ENCODE results near the gene MED27. TPM values are rescaled to one million over a fixed set of nuclear protein-coding genes. Genes with fewer than 3 reads are reported as not detected.

The MED27 gene
- total RNA-seq, 2 experiments from 2014 or later = 22.7 to 23.3 TPM

- DNase-seq = no peak
- POLR2A ChIA-PET = no interaction called here
- Mint-ChIP-seq H3K27me3 (no peaks in the 10 kb centered on the region), H3K4me1 (no peaks in the 10 kb centered on the region), H3K36me3 (ENCODE audit: low read depth) (peaks cover 4% of the 10 kb centered on the region), H3K9me3 (no peaks in the 10 kb centered on the region), H3K27ac (no peak overlapping the region), H3K4me3 (no peak overlapping the region)
- CTCF ChIA-PET = interaction anchor here (1.3 kb wide), 1 partner anchor 14 kb away, joined by 5 read pairs; no protein-coding TSS in a partner anchor
Measured at GRCh38 chr9:131992906-131993657, 86.6 kb downstream of the MED27 start.

- no peaks in the 10 kb centered on the region for H3K4me1 Mint-ChIP-seq
- CTCF ChIA-PET = interaction anchor here (1.4 kb wide), 1 partner anchor 249 kb away, joined by 3 read pairs; no protein-coding TSS in a partner anchor
- POLR2A ChIA-PET = no interaction called here
- H3K4me3 Mint-ChIP-seq = no peak overlapping the region
- H3K9me3 Mint-ChIP-seq = no peaks in the 10 kb centered on the region
- no peak overlapping the region for H3K27ac Mint-ChIP-seq
- no peaks in the 10 kb centered on the region for H3K36me3 Mint-ChIP-seq (ENCODE audit: low read depth)
- no peak for DNase-seq
- no peaks in the 10 kb centered on the region for H3K27me3 Mint-ChIP-seq
Measured at GRCh38 chr9:131987232-131987631, 92.4 kb downstream of the MED27 start.

GRCh38 chr9:131986576-131986975, 93.1 kb downstream of the MED27 start:
- H3K9me3 Mint-ChIP-seq = no peaks in the 10 kb centered on the region
- no peaks in the 10 kb centered on the region for H3K36me3 Mint-ChIP-seq (ENCODE audit: low read depth)
- CTCF ChIA-PET = no interaction called here
- DNase-seq = no peak
- H3K4me1 Mint-ChIP-seq = no peaks in the 10 kb centered on the region
- H3K27me3 Mint-ChIP-seq = no peaks in the 10 kb centered on the region
- no peak overlapping the region for H3K4me3 Mint-ChIP-seq
- POLR2A ChIA-PET = no interaction called here
- H3K27ac Mint-ChIP-seq = no peak overlapping the region

- Mint-ChIP-seq H3K36me3 (ENCODE audit: low read depth) (no peaks in the 10 kb centered on the region), H3K27me3 (no peaks in the 10 kb centered on the region), H3K4me3 (no peak overlapping the region), H3K27ac (no peak overlapping the region), H3K9me3 (no peaks in the 10 kb centered on the region), H3K4me1 (no peaks in the 10 kb centered on the region)
- ChIA-PET CTCF (no interaction called here), POLR2A (no interaction called here)
- DNase-seq = no peak
Measured at GRCh38 chr9:131986089-131986488, 93.6 kb downstream of the MED27 start.

- no peaks in the 10 kb centered on the region for H3K9me3 Mint-ChIP-seq
- H3K27me3 Mint-ChIP-seq = no peaks in the 10 kb centered on the region
- DNase-seq = no peak
- no peak overlapping the region for H3K27ac Mint-ChIP-seq
- no peak overlapping the region for H3K4me3 Mint-ChIP-seq
- CTCF ChIA-PET = no interaction called here
- H3K36me3 Mint-ChIP-seq (ENCODE audit: low read depth) = no peaks in the 10 kb centered on the region
- H3K4me1 Mint-ChIP-seq = no peaks in the 10 kb centered on the region
- POLR2A ChIA-PET = no interaction called here
Measured at GRCh38 chr9:131984564-131984963, 95.1 kb downstream of the MED27 start.

- Mint-ChIP-seq H3K4me3 (no peak overlapping the region), H3K4me1 (no peaks in the 10 kb centered on the region), H3K27ac (no peak overlapping the region), H3K36me3 (ENCODE audit: low read depth) (no peaks in the 10 kb centered on the region), H3K27me3 (no peaks in the 10 kb centered on the region), H3K9me3 (no peaks in the 10 kb centered on the region)
- no peak for DNase-seq
- ChIA-PET CTCF (no interaction called here), POLR2A (no interaction called here)
Measured at GRCh38 chr9:131982671-131983239, 96.9 kb downstream of the MED27 start.

- Mint-ChIP-seq H3K27me3 (no peaks in the 10 kb centered on the region), H3K27ac (no peak overlapping the region), H3K36me3 (ENCODE audit: low read depth) (no peaks in the 10 kb centered on the region), H3K9me3 (no peaks in the 10 kb centered on the region), H3K4me1 (no peaks in the 10 kb centered on the region), H3K4me3 (no peak overlapping the region)
- CTCF ChIA-PET = no interaction called here
- no peak for DNase-seq
- POLR2A ChIA-PET = no interaction called here
Measured at GRCh38 chr9:131982102-131982501, 97.6 kb downstream of the MED27 start.

- Mint-ChIP-seq H3K9me3 (no peaks in the 10 kb centered on the region), H3K36me3 (ENCODE audit: low read depth) (no peaks in the 10 kb centered on the region), H3K4me3 (no peak overlapping the region), H3K27ac (no peak overlapping the region), H3K4me1 (no peaks in the 10 kb centered on the region), H3K27me3 (no peaks in the 10 kb centered on the region)
- DNase-seq = no peak
- POLR2A ChIA-PET = no interaction called here
- CTCF ChIA-PET = interaction anchor here (0.6 kb wide), 1 partner anchor 1410 kb away, joined by 3 read pairs; no protein-coding TSS in a partner anchor
Measured at GRCh38 chr9:131981116-131981776, 98.4 kb downstream of the MED27 start.

- POLR2A ChIA-PET = no interaction called here
- Mint-ChIP-seq H3K36me3 (ENCODE audit: low read depth) (no peaks in the 10 kb centered on the region), H3K4me3 (no peak overlapping the region), H3K4me1 (no peaks in the 10 kb centered on the region), H3K27ac (no peak overlapping the region), H3K27me3 (no peaks in the 10 kb centered on the region), H3K9me3 (no peaks in the 10 kb centered on the region)
- DNase-seq = no peak
- CTCF ChIA-PET = interaction anchor here (0.6 kb wide), 1 partner anchor 1410 kb away, joined by 3 read pairs; no protein-coding TSS in a partner anchor
Measured at GRCh38 chr9:131980267-131981016, 99.2 kb downstream of the MED27 start.

- ChIA-PET POLR2A (no interaction called here), CTCF (no interaction called here)
- Mint-ChIP-seq H3K27ac (no peak overlapping the region), H3K27me3 (no peaks in the 10 kb centered on the region), H3K36me3 (ENCODE audit: low read depth) (peaks cover 7% of the 10 kb centered on the region), H3K4me1 (no peaks in the 10 kb centered on the region), H3K9me3 (no peaks in the 10 kb centered on the region), H3K4me3 (no peak overlapping the region)
- DNase-seq = no peak
Measured at GRCh38 chr9:131977109-131977838, 102.4 kb downstream of the MED27 start.

- H3K27ac Mint-ChIP-seq = no peak overlapping the region
- DNase-seq = no peak
- H3K27me3 Mint-ChIP-seq = no peaks in the 10 kb centered on the region
- no peak overlapping the region for H3K4me3 Mint-ChIP-seq
- CTCF ChIA-PET = no interaction called here
- no peaks in the 10 kb centered on the region for H3K4me1 Mint-ChIP-seq
- H3K36me3 Mint-ChIP-seq (ENCODE audit: low read depth) = peaks cover 7% of the 10 kb centered on the region
- no peaks in the 10 kb centered on the region for H3K9me3 Mint-ChIP-seq
- POLR2A ChIA-PET = no interaction called here
Measured at GRCh38 chr9:131976157-131977108, 103.2 kb downstream of the MED27 start.

GRCh38 chr9:131972889-131973288, 106.8 kb downstream of the MED27 start:
- no peak for DNase-seq
- no peaks in the 10 kb centered on the region for H3K9me3 Mint-ChIP-seq
- CTCF ChIA-PET = no interaction called here
- POLR2A ChIA-PET = no interaction called here
- no peaks in the 10 kb centered on the region for H3K27me3 Mint-ChIP-seq
- H3K4me1 Mint-ChIP-seq = no peaks in the 10 kb centered on the region
- H3K4me3 Mint-ChIP-seq = no peak overlapping the region
- peaks cover 7% of the 10 kb centered on the region for H3K36me3 Mint-ChIP-seq (ENCODE audit: low read depth)
- no peak overlapping the region for H3K27ac Mint-ChIP-seq

All from activated CD4-positive, alpha-beta T cell treated with anti-CD3 and anti-CD28 coated beads, Interleukin-2, amount 10 ng/mL, durations not matched to agents 7 days and 5 days (primary cell).